Astrocyte of the spinal cord (primary cell): Measurements from ENCODE around the gene SOX13.

Experiments
- DNase-seq: peaks from one replicate; pipeline ENCODE4 v3.0.0; 2011; ENCODE audit warnings: low read depth, low spot score
- H3K4me3 ChIP-seq: 2 replicates; pipeline ENCODE4 v1.5.1; 2011; ENCODE audit warnings: low read depth, mild to moderate bottlenecking, low read length, moderate library complexity
- CTCF ChIP-seq: IDR thresholded peaks from 2 replicates; pipeline ENCODE4 v1.5.1; 2012; ENCODE audit warnings: low read depth, mild to moderate bottlenecking, low read length, inconsistent platforms
- in situ Hi-C: cut with HindIII; loops from 2 replicates; pipeline ENCODE4 v1.10.0; 2017; ENCODE audit warnings: low sequenced_read_pairs

SOX13 gene

GRCh38 chr1:204072931-204073836 lies at the start of gene SOX13:
SOX13 (plus strand) TSS chr1:204073115; CDS start chr1:204112916, 39,801 bp downstream.
- in situ Hi-C loops = no loop called here
- DNase-seq = peak; percentile 90

GRCh38 chr1:204025917-204026707 lies 46.8 kb upstream of the SOX13 start:
- H3K4me3 ChIP-seq = no peak overlapping the region
- DNase-seq = no peak
- in situ Hi-C loops = no loop called here
- no peak for TF ChIP-seq CTCF

More at GRCh38 chr1:204072931-204073836, at the start of gene SOX13:
- peak; percentile 33 for TF ChIP-seq CTCF
- peak within 1 kb of the TSS; percentile 59 for H3K4me3 ChIP-seq

GRCh38 chr1:204027446-204027845 lies 45.5 kb upstream of the SOX13 start:
- DNase-seq = no peak
- in situ Hi-C loops = no loop called here
- H3K4me3 ChIP-seq = no peak overlapping the region
- no peak for TF ChIP-seq CTCF

- DNase-seq = no peak
- TF ChIP-seq CTCF = no peak
- in situ Hi-C loops = no loop called here
- no peak overlapping the region for H3K4me3 ChIP-seq
Observed at GRCh38 chr1:204029016-204029415, 43.9 kb upstream of the SOX13 start.

GRCh38 chr1:204031098-204031710 lies 41.7 kb upstream of the SOX13 start:
- in situ Hi-C loops = no loop called here
- no peak for TF ChIP-seq CTCF
- H3K4me3 ChIP-seq = no peak overlapping the region
- peak; percentile 30 for DNase-seq

- no peak overlapping the region for H3K4me3 ChIP-seq
- in situ Hi-C loops = no loop called here
- no peak for TF ChIP-seq CTCF
- DNase-seq = no peak
Observed at GRCh38 chr1:204032642-204033235, 40.2 kb upstream of the SOX13 start.
